Measurements from ENCODE around the gene EMD. TPM values are rescaled to one million over a fixed set of nuclear protein-coding genes. Genes with fewer than 3 reads are reported as not detected.

Gene EMD
- polyA plus RNA-seq, 1 of the 3 experiments (the other 2 are of a cell fraction) = 68.0 TPM

- H3K27me3 ChIP-seq (ENCODE audit: insufficient read depth) = no peaks in the 10 kb centered on the region
- H4K20me1 ChIP-seq (ENCODE audit: insufficient read depth) = peaks cover 34% of the 10 kb centered on the region
- no peaks in the 10 kb centered on the region for H3K9me3 ChIP-seq
- DNase-seq = no peak
- POLR2A ChIA-PET = no interaction called here
- no peak overlapping the region for H3K27ac ChIP-seq (ENCODE audit: low read depth in 2 of 2, low read length in 1 of 2)
- H3K79me2 ChIP-seq (ENCODE audit: insufficient read depth) = peaks cover 29% of the 10 kb centered on the region
- TF ChIP-seq FOXJ3 (CRISPR knock-in tag; IDR thresholded peaks at IDR 0.05) = no peak
- no peak for TF ChIP-seq SIN3A (IDR thresholded peaks at IDR 0.05; ENCODE audit: borderline replicate concordance, low read depth, low read length)
- no peak for TF ChIP-seq RCOR1 (IDR thresholded peaks at IDR 0.05; ENCODE audit: low read length)
- no peak for TF ChIP-seq RFX5 (IDR thresholded peaks at IDR 0.05; ENCODE audit: low read length)
- no peak for TF ChIP-seq TEAD4 (IDR thresholded peaks at IDR 0.05; ENCODE audit: borderline replicate concordance, insufficient read depth)
- TF ChIP-seq PBX3 (IDR thresholded peaks at IDR 0.05) = no peak
- TF ChIP-seq GABPA (IDR thresholded peaks at IDR 0.05; ENCODE audit: low read depth) = no peak
- TF ChIP-seq MEF2A (IDR thresholded peaks at IDR 0.05; ENCODE audit: borderline replicate concordance, low read depth) = no peak
- TF ChIP-seq CHD2 (IDR thresholded peaks at IDR 0.05; ENCODE audit: low read length, partially characterized antibody) = no peak
- no peak for TF ChIP-seq SMC3 (IDR thresholded peaks at IDR 0.05; ENCODE audit: low read depth, low read length)
- TF ChIP-seq CTCF (IDR thresholded peaks at IDR 0.05) = no peak
- TF ChIP-seq RAD21 (IDR thresholded peaks at IDR 0.05; ENCODE audit: low read length) = no peak
- TF ChIP-seq RXRA (IDR thresholded peaks at IDR 0.05; ENCODE audit: borderline replicate concordance, low read depth) = no peak
- no peak for TF ChIP-seq USF2 (IDR thresholded peaks at IDR 0.05; ENCODE audit: borderline replicate concordance, low read depth, low read length)
- TF ChIP-seq, protein P1, sequence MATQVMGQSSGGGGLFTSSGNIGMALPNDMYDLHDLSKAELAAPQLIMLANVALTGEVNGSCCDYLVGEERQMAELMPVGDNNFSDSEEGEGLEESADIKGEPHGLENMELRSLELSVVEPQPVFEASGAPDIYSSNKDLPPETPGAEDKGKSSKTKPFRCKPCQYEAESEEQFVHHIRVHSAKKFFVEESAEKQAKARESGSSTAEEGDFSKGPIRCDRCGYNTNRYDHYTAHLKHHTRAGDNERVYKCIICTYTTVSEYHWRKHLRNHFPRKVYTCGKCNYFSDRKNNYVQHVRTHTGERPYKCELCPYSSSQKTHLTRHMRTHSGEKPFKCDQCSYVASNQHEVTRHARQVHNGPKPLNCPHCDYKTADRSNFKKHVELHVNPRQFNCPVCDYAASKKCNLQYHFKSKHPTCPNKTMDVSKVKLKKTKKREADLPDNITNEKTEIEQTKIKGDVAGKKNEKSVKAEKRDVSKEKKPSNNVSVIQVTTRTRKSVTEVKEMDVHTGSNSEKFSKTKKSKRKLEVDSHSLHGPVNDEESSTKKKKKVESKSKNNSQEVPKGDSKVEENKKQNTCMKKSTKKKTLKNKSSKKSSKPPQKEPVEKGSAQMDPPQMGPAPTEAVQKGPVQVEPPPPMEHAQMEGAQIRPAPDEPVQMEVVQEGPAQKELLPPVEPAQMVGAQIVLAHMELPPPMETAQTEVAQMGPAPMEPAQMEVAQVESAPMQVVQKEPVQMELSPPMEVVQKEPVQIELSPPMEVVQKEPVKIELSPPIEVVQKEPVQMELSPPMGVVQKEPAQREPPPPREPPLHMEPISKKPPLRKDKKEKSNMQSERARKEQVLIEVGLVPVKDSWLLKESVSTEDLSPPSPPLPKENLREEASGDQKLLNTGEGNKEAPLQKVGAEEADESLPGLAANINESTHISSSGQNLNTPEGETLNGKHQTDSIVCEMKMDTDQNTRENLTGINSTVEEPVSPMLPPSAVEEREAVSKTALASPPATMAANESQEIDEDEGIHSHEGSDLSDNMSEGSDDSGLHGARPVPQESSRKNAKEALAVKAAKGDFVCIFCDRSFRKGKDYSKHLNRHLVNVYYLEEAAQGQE (IDR thresholded peaks at IDR 0.05; ENCODE audit: low read depth, low read length) = no peak
- no peak for TF ChIP-seq TAF1 (IDR thresholded peaks at IDR 0.05; ENCODE audit: borderline replicate concordance, low read depth, low read length)
- TF ChIP-seq NRF1 (IDR thresholded peaks at IDR 0.05; ENCODE audit: low read depth, low read length) = no peak
- TF ChIP-seq YY1 (IDR thresholded peaks at IDR 0.05; ENCODE audit: low read depth) = no peak
- H3K4me1 ChIP-seq (ENCODE audit: control insufficient read depth in 1 of 2, insufficient read depth in 2 of 2, low read depth in 1 of 2, low read length in 1 of 2) = peaks cover 0 to 6% of the 10 kb centered on the region in 2 experiments; a peak in 1 of 4 replicates
- peaks cover 16 to 18% of the 10 kb centered on the region in 2 experiments for H3K36me3 ChIP-seq (replicated peaks in 1 of 2; ENCODE audit: control insufficient read depth in 1 of 2, insufficient read depth in 2 of 2, low read length in 1 of 2)
- no peaks in the 10 kb centered on the region for H3K9me2 ChIP-seq
- H3K4me2 ChIP-seq = no peak overlapping the region
- no peak overlapping the region for H3K4me3 ChIP-seq (ENCODE audit: low read depth in 2 of 2, low read length in 1 of 2)
- no peak overlapping the region for H3K9ac ChIP-seq
- WGBS (ENCODE audit: low lambda C conversion rate) = 28% methylated on average over 7 of the region's 10 CpGs
- CTCF ChIA-PET = no interaction called here
- no peak overlapping the region for H2AFZ ChIP-seq (ENCODE audit: low read depth)
- peaks cover 41% of the 10 kb centered on the region for H3F3A ChIP-seq (replicated peaks; ENCODE audit: insufficient read depth)
Observed at GRCh38 chrX:154403192-154403591, 24.1 kb downstream of the EMD start.
